ENCODE data around the gene NUDCD3.

The NUDCD3 gene

DNA sequence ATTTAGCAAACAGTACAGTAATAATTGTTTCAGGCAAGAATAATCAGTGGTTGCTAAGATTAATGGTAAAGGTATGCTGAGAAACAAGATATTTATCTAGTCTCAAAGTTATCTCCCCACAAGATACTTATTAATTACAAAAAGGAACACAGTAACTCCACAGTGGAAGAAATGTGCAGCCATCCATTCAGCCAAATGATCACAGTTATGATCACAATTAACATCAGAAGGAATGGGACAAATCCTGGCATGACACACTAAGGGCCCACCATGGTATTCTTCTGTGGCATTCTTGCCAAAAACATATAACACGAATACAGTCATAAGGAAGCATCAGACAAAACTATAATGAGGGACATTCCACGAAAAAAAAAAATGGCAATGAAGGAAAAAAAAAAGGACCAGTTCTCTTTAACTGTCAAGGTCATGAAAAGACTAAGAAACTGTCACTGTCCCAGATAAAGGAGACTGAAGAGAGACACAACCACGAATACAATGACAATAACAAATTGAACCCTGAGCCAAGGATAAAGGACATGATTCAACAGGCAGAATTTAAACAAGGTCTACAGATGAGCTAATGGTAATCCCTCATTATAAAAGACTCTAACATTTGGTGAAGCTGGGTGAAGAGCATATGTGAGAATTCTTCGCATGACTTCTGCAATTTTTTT lies 20.9 kb downstream of the NUDCD3 start:
- no peak for TF ChIP-seq EZH2phosphoT487 (IDR thresholded peaks at IDR 0.05; ENCODE audit: low read length)
- no peak for TF ChIP-seq EZH2 (optimal IDR thresholded peaks at IDR 0.05; ENCODE audit: low read depth, low read length)
- Histone ChIP-seq H3K9me2 (replicated peaks; ENCODE audit: insufficient read depth, low read length) (no peaks in the 10 kb centered on the region), H3K4me1 (ENCODE audit: low read length) (no peaks in the 10 kb centered on the region), H3K27me3 (replicated peaks; ENCODE audit: insufficient read depth, low read length) (no peaks in the 10 kb centered on the region), H3K36me3 (replicated peaks; ENCODE audit: insufficient read depth, low read length) (peaks cover 8% of the 10 kb centered on the region; the same call in 1 of the 2 replicates), H3F3A (ENCODE audit: insufficient read depth, low read length) (no peaks in the 10 kb centered on the region), H3K9ac (ENCODE audit: low read length) (no peak overlapping the region), H3K79me2 (ENCODE audit: low read length) (peaks cover 98% of the 10 kb centered on the region), H4K20me1 (ENCODE audit: insufficient read depth, low read length) (0 out of 2 replicates have a peak, but pooled peaks cover 6% of the 10 kb centered on the region), H3K9me3 (replicated peaks; ENCODE audit: insufficient read depth, low read length) (no peaks in the 10 kb centered on the region), H3K4me2 (ENCODE audit: low read depth, low read length) (no peak overlapping the region), H3K27ac (ENCODE audit: low read length) (no peak overlapping the region), H3K4me3 (ENCODE audit: low read length) (no peak overlapping the region), H2AFZ (ENCODE audit: low read length) (no peak overlapping the region)
- DNase-seq = no peak

DNA sequence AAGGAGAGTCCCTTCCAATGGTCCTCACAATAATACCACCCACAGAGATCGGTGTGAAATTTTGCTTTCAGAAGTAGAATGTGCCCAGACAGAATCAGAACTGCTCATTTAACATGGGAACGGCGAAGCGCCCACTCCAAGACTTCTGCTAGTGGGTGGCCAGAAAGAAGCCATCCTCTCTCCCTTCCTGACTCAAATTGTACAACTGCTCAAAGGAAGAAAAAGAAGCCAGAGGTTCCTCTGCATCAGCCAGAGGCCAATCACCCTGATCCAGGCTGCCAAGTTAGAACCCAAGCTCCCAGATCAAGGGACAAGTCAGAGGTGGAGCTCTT lies 23.3 kb downstream of the NUDCD3 start:
- Histone ChIP-seq H3K36me3 (replicated peaks; ENCODE audit: insufficient read depth, low read length) (0 out of 2 replicates have a peak, but pooled peaks cover 2% of the 10 kb centered on the region), H3K9me2 (replicated peaks; ENCODE audit: insufficient read depth, low read length) (no peaks in the 10 kb centered on the region), H3K9ac (ENCODE audit: low read length) (no peak overlapping the region), H3K4me2 (ENCODE audit: low read depth, low read length) (no peak overlapping the region), H3K27me3 (replicated peaks; ENCODE audit: insufficient read depth, low read length) (no peaks in the 10 kb centered on the region), H3K27ac (ENCODE audit: low read length) (no peak overlapping the region), H4K20me1 (ENCODE audit: insufficient read depth, low read length) (0 out of 2 replicates have a peak, but pooled peaks cover 9% of the 10 kb centered on the region), H3F3A (ENCODE audit: insufficient read depth, low read length) (peaks cover 8% of the 10 kb centered on the region), H3K9me3 (replicated peaks; ENCODE audit: insufficient read depth, low read length) (no peaks in the 10 kb centered on the region), H3K4me3 (ENCODE audit: low read length) (no peak overlapping the region), H3K79me2 (ENCODE audit: low read length) (peaks cover 98% of the 10 kb centered on the region), H2AFZ (ENCODE audit: low read length) (no peak overlapping the region), H3K4me1 (ENCODE audit: low read length) (peaks cover 10% of the 10 kb centered on the region)
- DNase-seq = no peak
- TF ChIP-seq EZH2phosphoT487 (IDR thresholded peaks at IDR 0.05; ENCODE audit: low read length) (no peak), EZH2 (optimal IDR thresholded peaks at IDR 0.05; ENCODE audit: low read depth, low read length) (no peak)
- TF ChIP-seq, protein P1, sequence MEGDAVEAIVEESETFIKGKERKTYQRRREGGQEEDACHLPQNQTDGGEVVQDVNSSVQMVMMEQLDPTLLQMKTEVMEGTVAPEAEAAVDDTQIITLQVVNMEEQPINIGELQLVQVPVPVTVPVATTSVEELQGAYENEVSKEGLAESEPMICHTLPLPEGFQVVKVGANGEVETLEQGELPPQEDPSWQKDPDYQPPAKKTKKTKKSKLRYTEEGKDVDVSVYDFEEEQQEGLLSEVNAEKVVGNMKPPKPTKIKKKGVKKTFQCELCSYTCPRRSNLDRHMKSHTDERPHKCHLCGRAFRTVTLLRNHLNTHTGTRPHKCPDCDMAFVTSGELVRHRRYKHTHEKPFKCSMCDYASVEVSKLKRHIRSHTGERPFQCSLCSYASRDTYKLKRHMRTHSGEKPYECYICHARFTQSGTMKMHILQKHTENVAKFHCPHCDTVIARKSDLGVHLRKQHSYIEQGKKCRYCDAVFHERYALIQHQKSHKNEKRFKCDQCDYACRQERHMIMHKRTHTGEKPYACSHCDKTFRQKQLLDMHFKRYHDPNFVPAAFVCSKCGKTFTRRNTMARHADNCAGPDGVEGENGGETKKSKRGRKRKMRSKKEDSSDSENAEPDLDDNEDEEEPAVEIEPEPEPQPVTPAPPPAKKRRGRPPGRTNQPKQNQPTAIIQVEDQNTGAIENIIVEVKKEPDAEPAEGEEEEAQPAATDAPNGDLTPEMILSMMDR (IDR thresholded peaks at IDR 0.05; ENCODE audit: low read length) = no peak

DNA sequence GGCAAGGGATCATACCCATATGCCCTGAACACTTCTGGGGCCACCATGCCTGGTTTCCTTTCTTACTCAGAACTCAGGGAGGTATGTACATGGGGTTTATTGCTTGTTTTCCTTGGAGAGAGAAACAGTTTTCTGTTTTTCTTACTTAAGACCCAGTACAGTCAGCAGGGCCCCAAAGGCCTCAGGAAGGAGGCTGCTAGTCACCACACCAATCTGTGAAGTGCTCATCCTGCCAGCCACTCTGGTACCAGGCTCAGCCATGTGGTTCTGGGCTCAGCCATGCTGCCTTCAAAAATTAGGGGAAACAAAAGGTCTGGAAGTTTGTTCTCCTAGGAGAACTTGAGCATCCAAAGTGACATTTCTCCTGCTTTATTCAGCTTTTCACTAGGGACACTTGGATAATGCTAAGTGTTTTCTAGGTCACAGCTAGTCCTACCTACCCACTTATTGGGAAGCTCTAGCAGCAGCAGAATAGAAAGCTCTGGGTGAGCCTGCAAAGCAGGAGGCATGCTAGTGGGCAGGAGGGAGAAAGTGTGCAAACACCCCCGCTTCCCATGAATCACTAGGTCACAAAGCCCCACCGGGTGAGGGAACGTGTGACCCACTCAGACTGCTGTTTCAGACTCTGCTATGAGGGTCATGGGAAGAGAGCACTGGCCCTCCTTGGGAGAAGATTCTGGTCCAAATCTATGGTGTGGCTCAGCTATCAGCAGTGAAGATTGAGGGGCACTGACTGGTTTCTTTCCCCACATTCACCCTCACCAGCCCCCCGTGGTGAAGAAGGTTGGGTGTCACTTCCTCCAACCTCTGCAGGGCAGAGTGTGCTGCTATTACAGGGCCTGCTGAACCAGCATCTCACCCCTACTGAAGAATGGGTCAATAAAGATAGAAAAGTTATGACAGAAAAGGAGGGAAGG lies 23.9 kb downstream of the NUDCD3 start:
- no peaks in the 10 kb centered on the region for H3K36me3 ChIP-seq (replicated peaks; ENCODE audit: insufficient read depth, low read length)
- H3K27me3 ChIP-seq (replicated peaks; ENCODE audit: insufficient read depth, low read length) = no peaks in the 10 kb centered on the region
- no peaks in the 10 kb centered on the region for H3K9me3 ChIP-seq (replicated peaks; ENCODE audit: insufficient read depth, low read length)
- 0 out of 2 replicates have a peak, but pooled peaks cover 9% of the 10 kb centered on the region for H4K20me1 ChIP-seq (ENCODE audit: insufficient read depth, low read length)
- H3K9me2 ChIP-seq (replicated peaks; ENCODE audit: insufficient read depth, low read length) = no peaks in the 10 kb centered on the region
- H2AFZ ChIP-seq (ENCODE audit: low read length) = no peak overlapping the region
- peaks cover 98% of the 10 kb centered on the region for H3K79me2 ChIP-seq (ENCODE audit: low read length)
- H3F3A ChIP-seq (ENCODE audit: insufficient read depth, low read length) = peaks cover 12% of the 10 kb centered on the region
- no peak overlapping the region for H3K4me2 ChIP-seq (ENCODE audit: low read depth, low read length)
- TF ChIP-seq EZH2 (optimal IDR thresholded peaks at IDR 0.05; ENCODE audit: low read depth, low read length) (no peak), EZH2phosphoT487 (IDR thresholded peaks at IDR 0.05; ENCODE audit: low read length) (no peak)
- TF ChIP-seq, protein P1 (IDR thresholded peaks at IDR 0.05; ENCODE audit: low read length) = no peak
- H3K4me3 ChIP-seq (ENCODE audit: low read length) = no peak overlapping the region
- H3K9ac ChIP-seq (ENCODE audit: low read length) = no peak overlapping the region
- H3K27ac ChIP-seq (ENCODE audit: low read length) = no peak overlapping the region
- no peak for DNase-seq
- peaks cover 16% of the 10 kb centered on the region for H3K4me1 ChIP-seq (ENCODE audit: low read length)

Data from MM.1S (cell line).